Panc1 (cell line): Measurements from ENCODE around the gene CLDN4.

Experiments
- SIN3A ChIP-seq: IDR thresholded peaks from 2 replicates; pipeline ENCODE4 v1.6.1; 2012; ENCODE audit warnings: low read depth, mild to moderate bottlenecking, low read length, moderate library complexity, borderline replicate concordance; ENCODE audit not compliant: insufficient read depth
- TF ChIP-seq, protein P1 (sequence below): fragments of 450-650 bp; IDR thresholded peaks from 2 replicates; pipeline ENCODE4 v1.5.1; 2017; ENCODE audit warnings: mild to moderate bottlenecking
- TF ChIP-seq, protein P2 (sequence below), 2 experiments: IDR thresholded peaks; 2 replicates each; pipeline ENCODE4 v1.6.1; 2011 to 2012; ENCODE audit warnings: low read depth in 2 of 2, control low read depth in 1 of 2, low read length in 1 of 2, mild to moderate bottlenecking in 1 of 2, moderate library complexity in 1 of 2; ENCODE audit not compliant: insufficient read depth in 1 of 2

DNA sequence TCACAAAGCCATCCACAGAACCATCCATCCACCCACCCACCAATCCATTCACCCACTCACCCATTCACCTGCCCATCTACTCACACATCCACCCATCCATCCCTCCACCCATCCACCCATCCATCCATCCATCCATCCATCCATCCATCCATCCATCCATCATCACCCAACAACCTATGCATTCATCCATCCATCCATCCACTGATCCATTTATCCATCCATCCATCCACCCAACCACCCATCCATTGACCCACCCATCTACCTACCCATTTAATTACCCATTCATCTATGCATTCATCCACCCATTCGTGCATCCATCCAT is 35.6 kb downstream of the CLDN4 start:
- TF ChIP-seq, protein P1, sequence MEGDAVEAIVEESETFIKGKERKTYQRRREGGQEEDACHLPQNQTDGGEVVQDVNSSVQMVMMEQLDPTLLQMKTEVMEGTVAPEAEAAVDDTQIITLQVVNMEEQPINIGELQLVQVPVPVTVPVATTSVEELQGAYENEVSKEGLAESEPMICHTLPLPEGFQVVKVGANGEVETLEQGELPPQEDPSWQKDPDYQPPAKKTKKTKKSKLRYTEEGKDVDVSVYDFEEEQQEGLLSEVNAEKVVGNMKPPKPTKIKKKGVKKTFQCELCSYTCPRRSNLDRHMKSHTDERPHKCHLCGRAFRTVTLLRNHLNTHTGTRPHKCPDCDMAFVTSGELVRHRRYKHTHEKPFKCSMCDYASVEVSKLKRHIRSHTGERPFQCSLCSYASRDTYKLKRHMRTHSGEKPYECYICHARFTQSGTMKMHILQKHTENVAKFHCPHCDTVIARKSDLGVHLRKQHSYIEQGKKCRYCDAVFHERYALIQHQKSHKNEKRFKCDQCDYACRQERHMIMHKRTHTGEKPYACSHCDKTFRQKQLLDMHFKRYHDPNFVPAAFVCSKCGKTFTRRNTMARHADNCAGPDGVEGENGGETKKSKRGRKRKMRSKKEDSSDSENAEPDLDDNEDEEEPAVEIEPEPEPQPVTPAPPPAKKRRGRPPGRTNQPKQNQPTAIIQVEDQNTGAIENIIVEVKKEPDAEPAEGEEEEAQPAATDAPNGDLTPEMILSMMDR = no peak
- TF ChIP-seq SIN3A = no peak
- TF ChIP-seq, protein P2, sequence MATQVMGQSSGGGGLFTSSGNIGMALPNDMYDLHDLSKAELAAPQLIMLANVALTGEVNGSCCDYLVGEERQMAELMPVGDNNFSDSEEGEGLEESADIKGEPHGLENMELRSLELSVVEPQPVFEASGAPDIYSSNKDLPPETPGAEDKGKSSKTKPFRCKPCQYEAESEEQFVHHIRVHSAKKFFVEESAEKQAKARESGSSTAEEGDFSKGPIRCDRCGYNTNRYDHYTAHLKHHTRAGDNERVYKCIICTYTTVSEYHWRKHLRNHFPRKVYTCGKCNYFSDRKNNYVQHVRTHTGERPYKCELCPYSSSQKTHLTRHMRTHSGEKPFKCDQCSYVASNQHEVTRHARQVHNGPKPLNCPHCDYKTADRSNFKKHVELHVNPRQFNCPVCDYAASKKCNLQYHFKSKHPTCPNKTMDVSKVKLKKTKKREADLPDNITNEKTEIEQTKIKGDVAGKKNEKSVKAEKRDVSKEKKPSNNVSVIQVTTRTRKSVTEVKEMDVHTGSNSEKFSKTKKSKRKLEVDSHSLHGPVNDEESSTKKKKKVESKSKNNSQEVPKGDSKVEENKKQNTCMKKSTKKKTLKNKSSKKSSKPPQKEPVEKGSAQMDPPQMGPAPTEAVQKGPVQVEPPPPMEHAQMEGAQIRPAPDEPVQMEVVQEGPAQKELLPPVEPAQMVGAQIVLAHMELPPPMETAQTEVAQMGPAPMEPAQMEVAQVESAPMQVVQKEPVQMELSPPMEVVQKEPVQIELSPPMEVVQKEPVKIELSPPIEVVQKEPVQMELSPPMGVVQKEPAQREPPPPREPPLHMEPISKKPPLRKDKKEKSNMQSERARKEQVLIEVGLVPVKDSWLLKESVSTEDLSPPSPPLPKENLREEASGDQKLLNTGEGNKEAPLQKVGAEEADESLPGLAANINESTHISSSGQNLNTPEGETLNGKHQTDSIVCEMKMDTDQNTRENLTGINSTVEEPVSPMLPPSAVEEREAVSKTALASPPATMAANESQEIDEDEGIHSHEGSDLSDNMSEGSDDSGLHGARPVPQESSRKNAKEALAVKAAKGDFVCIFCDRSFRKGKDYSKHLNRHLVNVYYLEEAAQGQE (IDR thresholded peaks at IDR 0.05; ENCODE audit: insufficient read depth in 1 of 2, low read depth in 2 of 2, low read length in 1 of 2) = no peak
